K562 treated with DMSO at 1 percent for 48 hours (cell line): ENCODE data around the gene AVPR2. TPM values are rescaled to one million over a fixed set of nuclear protein-coding genes. Genes with fewer than 3 reads are reported as not detected.

Experiments used
- total RNA-seq: library from RNA; unstranded; fragments of 300-600 nt; gene quantifications from 2 replicates; pipeline ENCODE4 v1.2.3, GENCODE V29; 2022; ENCODE audit warnings: low replicate concordance; ENCODE audit errors: extremely low read depth

The AVPR2 gene
- total RNA-seq = not detected in 2 replicates

GRCh38 chrX:153903991-153904957 lies at the start of gene AVPR2:
TSS of gene AVPR2 (plus strand) at chrX:153904673. CDS start at chrX:153905146, 473 bp downstream.

GRCh38 chrX:153885968-153886903 lies 18.2 kb upstream of the AVPR2 start, which contains the start of gene L1CAM:
TSS of gene L1CAM (minus strand) at chrX:153886173. CDS start at chrX:153875836, 10,337 bp downstream.

GRCh38 chrX:153925739-153926551 lies 21.5 kb downstream of the AVPR2 start, which contains the start of gene ARHGAP4:
TSS of gene ARHGAP4 (minus strand) at chrX:153926264. CDS start at chrX:153926202, 62 bp downstream.

DNA sequence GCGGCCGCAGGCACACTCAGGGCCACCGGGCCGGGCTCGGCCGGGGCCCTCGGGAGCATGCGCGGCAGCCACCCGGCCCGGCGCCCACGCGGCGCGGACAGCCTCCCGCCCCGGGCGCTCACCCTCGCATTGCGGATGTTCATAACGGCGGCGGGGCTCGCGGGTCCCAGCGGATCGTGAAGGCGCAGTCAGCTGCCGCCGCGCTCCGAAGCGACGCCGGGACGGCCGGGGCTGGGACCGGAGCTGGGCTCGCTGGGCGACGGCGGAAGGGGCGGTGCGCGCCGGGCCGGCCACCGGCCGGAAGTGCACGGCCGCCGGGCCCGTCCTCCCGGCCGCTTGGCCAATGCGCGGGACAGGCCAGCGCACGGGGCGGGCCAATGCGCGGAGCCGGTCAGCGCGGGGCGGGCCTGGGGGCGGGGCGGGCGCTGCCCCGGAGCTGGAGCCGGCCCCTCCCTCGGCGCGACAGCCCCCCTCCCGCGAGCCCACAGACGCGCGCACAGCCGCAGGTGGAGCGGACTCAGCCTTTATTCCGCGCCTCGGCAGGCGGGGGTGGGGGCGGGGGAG lies 30.4 kb downstream of the AVPR2 start, which contains the start of gene NAA10:
Gene NAA10 (minus strand): TSS at position 276 of the 564 bp plus-strand sequence. CDS start 133 bp downstream, at position 143.

GRCh38 chrX:153944140-153944799 lies 39.8 kb downstream of the AVPR2 start, which contains the start of gene RENBP:
TSS of gene RENBP (minus strand) at chrX:153944643. CDS start at chrX:153944610, 33 bp downstream.

Other genes starting within 250 kb of the AVPR2 start
- not detected in 2 replicates for gene PNCK, start 230.9 kb upstream of the AVPR2 start, total RNA-seq
- gene SLC6A8, start 216.7 kb upstream of the AVPR2 start, total RNA-seq = not detected in 2 replicates
- 306 TPM in 1 of 2 replicates, not detected in the other for gene BCAP31, start 180.3 kb upstream of the AVPR2 start, total RNA-seq
- not detected in 2 replicates for gene ABCD1, start 179.8 kb upstream of the AVPR2 start, total RNA-seq
- gene PLXNB3, start 140.4 kb upstream of the AVPR2 start, total RNA-seq = not detected in 2 replicates
- not detected in 2 replicates for gene SRPK3, start 123.6 kb upstream of the AVPR2 start, total RNA-seq
- gene IDH3G, start 110.3 kb upstream of the AVPR2 start, total RNA-seq = not detected in 2 replicates
- gene SSR4, start 110.0 kb upstream of the AVPR2 start, total RNA-seq = 1,814 TPM in 1 of 2 replicates, not detected in the other
- not detected in 2 replicates for gene PDZD4, start 74.1 kb upstream of the AVPR2 start, total RNA-seq
- not detected in 2 replicates for gene L1CAM, start 18.5 kb upstream of the AVPR2 start, total RNA-seq
- not detected in 2 replicates for gene ARHGAP4, start 21.6 kb downstream of the AVPR2 start, total RNA-seq
- gene NAA10, start 30.4 kb downstream of the AVPR2 start, total RNA-seq = not detected in 2 replicates
- gene RENBP, start 40.0 kb downstream of the AVPR2 start, total RNA-seq = not detected in 2 replicates
- 51.6 TPM in 1 of 2 replicates, not detected in the other for gene HCFC1, start 67.1 kb downstream of the AVPR2 start, total RNA-seq
- gene TMEM187, start 68.1 kb downstream of the AVPR2 start, total RNA-seq = not detected in 2 replicates
- not detected in 2 replicates for gene IRAK1, start 115.2 kb downstream of the AVPR2 start, total RNA-seq
- 1,743 TPM in 1 of 2 replicates, not detected in the other for gene MECP2, start 193.0 kb downstream of the AVPR2 start, total RNA-seq
- not detected in 2 replicates for gene OPN1LW, start 239.6 kb downstream of the AVPR2 start, total RNA-seq